Thyroid gland (tissue), 4 donors: ENCODE measurements around the gene OR1F1.
A peak's percentile ranks its signal among the peaks of the same experiment; 100 is the strongest.

Experiments
- CTCF ChIP-seq, 6 experiments: fragments of 200-600 bp in 3 of 6; fragments of 450-650 bp in 3 of 6; sonication (generic) in 3 of 6; IDR thresholded peaks; one replicate each; pipeline ENCODE4 v1.5.1; 2016 to 2019; ENCODE audit warnings: antibody characterized with exemption in 6 of 6, mild to moderate bottlenecking in 2 of 6, inconsistent platforms in 1 of 6, moderate library complexity in 1 of 6
- POLR2A ChIP-seq, 2 donors: fragments of 450-650 bp; IDR thresholded peaks; one replicate each; pipeline ENCODE4 v1.6.1; 2017; ENCODE audit warnings: antibody characterized with exemption in 2 of 2, mild to moderate bottlenecking in 2 of 2, moderate library complexity in 1 of 2

DNA sequence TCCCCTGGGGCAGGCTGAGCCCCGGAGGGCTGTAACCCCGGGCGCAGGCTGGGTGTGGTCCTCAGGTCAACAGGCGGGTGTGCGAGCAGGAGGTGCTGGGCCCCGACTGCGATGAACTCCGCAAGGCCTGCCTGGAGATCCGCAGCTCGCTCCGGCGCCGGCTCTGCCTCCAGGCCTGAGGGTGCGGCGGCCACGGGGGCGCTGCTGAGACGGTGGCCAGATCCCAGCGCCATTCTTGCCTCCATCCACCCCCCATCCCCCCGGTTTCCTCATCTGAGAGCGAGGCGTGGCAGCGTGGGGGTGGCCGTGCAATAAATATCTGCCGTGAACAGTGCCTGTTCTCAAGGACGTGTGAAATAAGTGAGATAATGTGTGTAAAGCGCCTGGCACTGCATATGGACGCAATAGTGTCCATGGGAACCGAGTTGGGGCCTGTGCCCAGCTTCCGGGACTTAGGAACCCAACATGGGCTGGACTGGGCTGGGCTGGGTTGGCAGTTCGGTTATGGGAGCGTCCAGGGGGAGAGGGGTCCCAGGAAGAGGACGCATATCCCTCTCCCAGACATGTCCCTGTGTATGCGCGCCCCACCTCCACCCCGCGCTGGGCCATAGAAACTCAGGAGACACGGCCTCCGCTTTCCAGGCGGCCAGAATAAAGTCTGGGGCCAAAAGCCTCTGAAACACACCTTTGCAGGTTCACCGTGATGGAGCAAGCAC is 38.2 kb upstream of the OR1F1 start:
- TF ChIP-seq POLR2A (IDR thresholded peaks at IDR 0.05) (no peak), CTCF (IDR thresholded peaks at IDR 0.05) (peak in 2 of 6 experiments; percentile 18 to 38)
